Left cardiac atrium (tissue), 4 donors: ENCODE measurements around the gene RCAN1. TPM values are rescaled to one million over a fixed set of nuclear protein-coding genes. Genes with fewer than 3 reads are reported as not detected.
A peak's percentile ranks its signal among the peaks of the same experiment; 100 is the strongest.
"Not testable (repeated sequence)": the region's sequence is repeated elsewhere in the genome, so short reads cannot be mapped to it uniquely, and the experiment has no call there.

Experiments
- ATAC-seq, 2 donors: fragments of 200-7000 bp; cut with Tn5 transposase; one replicate each; pipeline ENCODE4 v1.9.1; 2020; ENCODE audit warnings: mild to moderate bottlenecking in 2 of 2, moderate library complexity in 2 of 2
- DNase-seq: peaks from one replicate; pipeline ENCODE4 v3.0.0-alpha.2; 2020
- intact Hi-C, 2 donors: fragments of 100-400 bp; cut with DNase I; formaldehyde crosslinking; loops; one replicate each; pipeline versions ENCODE4 v1.14.1 to v1.15.1; 2022 to 2023
- total RNA-seq, 2 donors: library from RNA; stranded (reverse); fragmentation: NEBNext Ultra II Directional; extraction: Animal tissue kit (Norgen Biotek cat#: 25700); gene quantifications; one replicate each; pipeline ENCODE4 v1.2.1, GENCODE V29; 2021
- donor health status: DM: no; HTN: yes; CAD: no.
- donor health status: DM: no; HTN: yes; CAD: no; lungs with severe emphysema.
- donor health status: DM: yes; HTN: yes; CAD: no.
- donor health status: Dilated cardiomyopathy.

The RCAN1 gene
- total RNA-seq, 2 donors from 2014 or later = 34.8 to 35.3 TPM

GRCh38 chr21:34554670-34555069, 60.2 kb downstream of the RCAN1 start:
- intact Hi-C loops, ATAC-seq: not testable (repeated sequence)

GRCh38 chr21:34554227-34554626, 60.7 kb downstream of the RCAN1 start:
- DNase-seq = no peak
- ATAC-seq = no peak
- intact Hi-C loops = no loop called here

More at GRCh38 chr21:34554670-34555069, 60.2 kb downstream of the RCAN1 start:
- DNase-seq = not testable (repeated sequence)

GRCh38 chr21:34553151-34553952, 61.6 kb downstream of the RCAN1 start:
- no peak for ATAC-seq
- intact Hi-C loops = no loop called here

GRCh38 chr21:34552360-34553098, 62.4 kb downstream of the RCAN1 start:
- no peak for ATAC-seq
- intact Hi-C loops = no loop called here

More at GRCh38 chr21:34553151-34553952, 61.6 kb downstream of the RCAN1 start:
- no peak for DNase-seq

GRCh38 chr21:34550182-34550799, 64.6 kb downstream of the RCAN1 start:
- DNase-seq (no peak), ATAC-seq (no peak)
- intact Hi-C loops = no loop called here

More at GRCh38 chr21:34552360-34553098, 62.4 kb downstream of the RCAN1 start:
- DNase-seq = no peak

- intact Hi-C loops = no loop called here
- no peak for ATAC-seq
- no peak for DNase-seq
These were observed 66.0 kb downstream of the RCAN1 start for GRCh38 chr21:34548781-34549376.

GRCh38 chr21:34546542-34546941, 68.4 kb downstream of the RCAN1 start:
- intact Hi-C loops = no loop called here
- ATAC-seq = no peak
- DNase-seq = no peak

- intact Hi-C loops = no loop called here
- DNase-seq = peak; percentile 34
- peak; percentile 75 to 78 for ATAC-seq
These were observed 69.6 kb downstream of the RCAN1 start for GRCh38 chr21:34545079-34545884.

GRCh38 chr21:34544032-34544496, 70.8 kb downstream of the RCAN1 start:
- intact Hi-C loops = no loop called here
- ATAC-seq (peak; percentile 62 to 69), DNase-seq (peak; percentile 63)

GRCh38 chr21:34543017-34543416, 71.9 kb downstream of the RCAN1 start:
- DNase-seq (no peak), ATAC-seq (no peak)
- intact Hi-C loops = no loop called here

GRCh38 chr21:34540206-34540605, 74.7 kb downstream of the RCAN1 start:
- intact Hi-C loops = no loop called here
- DNase-seq = no peak
- no peak for ATAC-seq

- DNase-seq (no peak), ATAC-seq (no peak)
- intact Hi-C loops = loop anchor here in 1 of 2 donors (5.0 kb wide), 1 partner anchor 34 kb away; no protein-coding TSS in a partner anchor
These were observed 77.1 kb downstream of the RCAN1 start for GRCh38 chr21:34537838-34538237.

- intact Hi-C loops = loop anchor here in 1 of 2 donors (5.0 kb wide), 1 partner anchor 35 kb away; no protein-coding TSS in a partner anchor
- ATAC-seq = peak; percentile 51 to 63
These were observed 78.1 kb downstream of the RCAN1 start for GRCh38 chr21:34536820-34537219.

GRCh38 chr21:34536311-34536710, 78.6 kb downstream of the RCAN1 start:
- DNase-seq (no peak), ATAC-seq (no peak)
- intact Hi-C loops = loop anchor here in 1 of 2 donors (5.0 kb wide), 1 partner anchor 36 kb away; no protein-coding TSS in a partner anchor

More at GRCh38 chr21:34536820-34537219, 78.1 kb downstream of the RCAN1 start:
- no peak for DNase-seq

GRCh38 chr21:34535886-34536285, 79.0 kb downstream of the RCAN1 start:
- no peak for DNase-seq
- intact Hi-C loops = loop anchor here in 1 of 2 donors (5.0 kb wide), 1 partner anchor 36 kb away; no protein-coding TSS in a partner anchor
- ATAC-seq = no peak

- ATAC-seq = no peak
- intact Hi-C loops = no loop called here
- DNase-seq = no peak
These were observed 80.4 kb downstream of the RCAN1 start for GRCh38 chr21:34534522-34534921.

- intact Hi-C loops = no loop called here
- DNase-seq (no peak), ATAC-seq (no peak)
These were observed 81.0 kb downstream of the RCAN1 start for GRCh38 chr21:34533938-34534337.

GRCh38 chr21:34531399-34531798, 83.5 kb downstream of the RCAN1 start:
- DNase-seq (no peak), ATAC-seq (peak; percentile 16)
- intact Hi-C loops = no loop called here
